ENCODE data around the gene LAIR2. TPM values are rescaled to one million over a fixed set of nuclear protein-coding genes. Genes with fewer than 3 reads are reported as not detected.

LAIR2 gene
- total RNA-seq, 4 donors from 2014 or later: not detected

- Histone ChIP-seq H3K27me3 (no peaks in the 10 kb centered on the region), H3K27ac (no peak overlapping the region), H3K4me1 (no peaks in the 10 kb centered on the region), H3K9me3 (no peaks in the 10 kb centered on the region), H3K36me3 (no peaks in the 10 kb centered on the region), H3K4me3 (no peak overlapping the region)
- no peak for DNase-seq
- TF ChIP-seq POLR2A (IDR thresholded peaks at IDR 0.05) (no peak), CTCF (IDR thresholded peaks at IDR 0.05) (no peak)
- intact Hi-C loops (cut with DNase I; ENCODE audit: low total_unique reads): no loop called here
Observed at GRCh38 chr19:54534156-54534555, 31.5 kb downstream of the LAIR2 start.

GRCh38 chr19:54535601-54536000 is 33.0 kb downstream of the LAIR2 start:
- DNase-seq: no peak
- intact Hi-C loops (cut with DNase I; ENCODE audit: low total_unique reads): no loop called here
- Histone ChIP-seq H3K4me1 (no peaks in the 10 kb centered on the region), H3K27me3 (no peaks in the 10 kb centered on the region), H3K4me3 (no peak overlapping the region), H3K36me3 (no peaks in the 10 kb centered on the region), H3K9me3 (no peaks in the 10 kb centered on the region), H3K27ac (no peak overlapping the region)
- TF ChIP-seq POLR2A (IDR thresholded peaks at IDR 0.05) (no peak), CTCF (IDR thresholded peaks at IDR 0.05) (no peak)

GRCh38 chr19:54536956-54537355 is 34.3 kb downstream of the LAIR2 start:
- no peak for TF ChIP-seq POLR2A (IDR thresholded peaks at IDR 0.05)
- TF ChIP-seq CTCF (IDR thresholded peaks at IDR 0.05): no peak
- Histone ChIP-seq H3K27ac (no peak overlapping the region), H3K4me1 (no peaks in the 10 kb centered on the region), H3K27me3 (no peaks in the 10 kb centered on the region), H3K9me3 (no peaks in the 10 kb centered on the region), H3K36me3 (no peaks in the 10 kb centered on the region), H3K4me3 (no peak overlapping the region)
- intact Hi-C loops (cut with DNase I; ENCODE audit: low total_unique reads): no loop called here
- no peak for DNase-seq

GRCh38 chr19:54541712-54542111 is 39.1 kb downstream of the LAIR2 start:
- intact Hi-C loops (cut with DNase I; ENCODE audit: low total_unique reads): no loop called here
- no peak for DNase-seq
- H3K36me3 ChIP-seq: no peaks in the 10 kb centered on the region
- no peaks in the 10 kb centered on the region for H3K4me1 ChIP-seq
- no peaks in the 10 kb centered on the region for H3K27me3 ChIP-seq
- H3K4me3 ChIP-seq: no peak overlapping the region
- TF ChIP-seq POLR2A (IDR thresholded peaks at IDR 0.05) (no peak), CTCF (IDR thresholded peaks at IDR 0.05) (no peak)
- H3K9me3 ChIP-seq: no peaks in the 10 kb centered on the region
- H3K27ac ChIP-seq: no peak overlapping the region

- H3K36me3 ChIP-seq: no peaks in the 10 kb centered on the region
- DNase-seq: no peak
- H3K4me1 ChIP-seq: no peaks in the 10 kb centered on the region
- H3K4me3 ChIP-seq: no peak overlapping the region
- H3K9me3 ChIP-seq: no peaks in the 10 kb centered on the region
- TF ChIP-seq POLR2A (IDR thresholded peaks at IDR 0.05): no peak
- TF ChIP-seq CTCF (IDR thresholded peaks at IDR 0.05): no peak
- no peak overlapping the region for H3K27ac ChIP-seq
- no peaks in the 10 kb centered on the region for H3K27me3 ChIP-seq
- intact Hi-C loops (cut with DNase I; ENCODE audit: low total_unique reads): no loop called here
Observed at GRCh38 chr19:54548806-54549205, 46.2 kb downstream of the LAIR2 start.

All from uterus (tissue), 4 donors.